Measurements from ENCODE around the gene KCNG3. TPM values are rescaled to one million over a fixed set of nuclear protein-coding genes. Genes with fewer than 3 reads are reported as not detected.

KCNG3 gene
- total RNA-seq, 2 experiments from 2014 or later = 1.5 to 2.1 TPM

DNA sequence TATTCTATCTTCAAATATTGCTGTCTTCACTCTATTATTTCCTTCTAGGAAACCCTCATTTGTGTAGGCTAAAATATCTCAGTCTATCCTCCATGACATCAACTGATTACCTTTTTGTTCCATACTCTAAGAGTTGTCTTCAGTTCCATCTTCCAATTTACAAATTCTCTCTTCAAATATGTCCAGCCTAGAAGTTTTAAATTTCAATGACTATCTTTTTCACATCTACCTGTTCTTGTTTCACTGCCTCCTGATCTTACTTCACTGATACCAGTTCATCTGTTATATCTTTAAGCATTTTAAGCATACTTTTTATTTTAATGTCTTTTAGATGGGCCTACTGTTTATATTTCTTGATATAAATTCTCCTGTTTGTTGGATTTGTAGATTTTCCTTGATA is 79.1 kb downstream of the KCNG3 start:
- DNase-seq (no peak), ATAC-seq (no peak)
- ChIA-PET CTCF (interaction anchor here (1.0 kb wide), 1 partner anchor 248 kb away, joined by 3 read pairs; no protein-coding TSS in a partner anchor), POLR2A (no interaction called here)
- Mint-ChIP-seq H3K27ac (no peak overlapping the region), H3K4me3 (no peak overlapping the region), H3K36me3 (ENCODE audit: low read depth) (peaks cover 10% of the 10 kb centered on the region), H3K9me3 (peaks cover 19% of the 10 kb centered on the region), H3K27me3 (no peaks in the 10 kb centered on the region), H3K4me1 (ENCODE audit: low read depth) (peaks cover 12% of the 10 kb centered on the region)
- intact Hi-C loops (cut with micrococcal nuclease) = no loop called here
- TF ChIP-seq, protein P1, sequence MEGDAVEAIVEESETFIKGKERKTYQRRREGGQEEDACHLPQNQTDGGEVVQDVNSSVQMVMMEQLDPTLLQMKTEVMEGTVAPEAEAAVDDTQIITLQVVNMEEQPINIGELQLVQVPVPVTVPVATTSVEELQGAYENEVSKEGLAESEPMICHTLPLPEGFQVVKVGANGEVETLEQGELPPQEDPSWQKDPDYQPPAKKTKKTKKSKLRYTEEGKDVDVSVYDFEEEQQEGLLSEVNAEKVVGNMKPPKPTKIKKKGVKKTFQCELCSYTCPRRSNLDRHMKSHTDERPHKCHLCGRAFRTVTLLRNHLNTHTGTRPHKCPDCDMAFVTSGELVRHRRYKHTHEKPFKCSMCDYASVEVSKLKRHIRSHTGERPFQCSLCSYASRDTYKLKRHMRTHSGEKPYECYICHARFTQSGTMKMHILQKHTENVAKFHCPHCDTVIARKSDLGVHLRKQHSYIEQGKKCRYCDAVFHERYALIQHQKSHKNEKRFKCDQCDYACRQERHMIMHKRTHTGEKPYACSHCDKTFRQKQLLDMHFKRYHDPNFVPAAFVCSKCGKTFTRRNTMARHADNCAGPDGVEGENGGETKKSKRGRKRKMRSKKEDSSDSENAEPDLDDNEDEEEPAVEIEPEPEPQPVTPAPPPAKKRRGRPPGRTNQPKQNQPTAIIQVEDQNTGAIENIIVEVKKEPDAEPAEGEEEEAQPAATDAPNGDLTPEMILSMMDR (IDR thresholded peaks at IDR 0.05) = no peak

DNA sequence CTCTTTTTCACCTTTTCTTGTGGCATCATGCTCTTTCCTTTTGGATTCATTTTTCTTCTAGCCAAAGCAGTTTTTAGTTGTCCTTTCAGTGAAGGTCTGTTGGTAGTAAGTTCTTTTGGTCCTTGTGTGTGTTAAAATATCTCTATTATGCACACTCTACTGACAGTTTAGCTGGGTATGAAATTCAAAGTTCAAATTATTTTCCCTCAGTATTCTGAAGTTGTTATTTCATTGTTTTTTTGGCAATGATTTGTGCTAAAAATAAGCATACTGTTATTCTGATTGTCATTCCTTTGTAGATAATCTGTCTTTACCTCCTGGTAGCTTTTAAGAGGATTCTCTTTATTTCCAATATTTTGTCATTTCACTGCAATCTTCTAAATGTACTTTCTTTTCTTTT is 79.6 kb downstream of the KCNG3 start:
- Mint-ChIP-seq H3K4me1 (ENCODE audit: low read depth) (peaks cover 9% of the 10 kb centered on the region), H3K27me3 (no peaks in the 10 kb centered on the region), H3K9me3 (peaks cover 19% of the 10 kb centered on the region), H3K4me3 (no peak overlapping the region), H3K27ac (no peak overlapping the region), H3K36me3 (ENCODE audit: low read depth) (peaks cover 10% of the 10 kb centered on the region)
- intact Hi-C loops (cut with micrococcal nuclease) = no loop called here
- POLR2A ChIA-PET = no interaction called here
- DNase-seq = no peak
- CTCF ChIA-PET = interaction anchor here (1.0 kb wide), 1 partner anchor 249 kb away, joined by 3 read pairs; no protein-coding TSS in a partner anchor
- TF ChIP-seq, protein P1 (IDR thresholded peaks at IDR 0.05) = no peak
- ATAC-seq = no peak

DNA sequence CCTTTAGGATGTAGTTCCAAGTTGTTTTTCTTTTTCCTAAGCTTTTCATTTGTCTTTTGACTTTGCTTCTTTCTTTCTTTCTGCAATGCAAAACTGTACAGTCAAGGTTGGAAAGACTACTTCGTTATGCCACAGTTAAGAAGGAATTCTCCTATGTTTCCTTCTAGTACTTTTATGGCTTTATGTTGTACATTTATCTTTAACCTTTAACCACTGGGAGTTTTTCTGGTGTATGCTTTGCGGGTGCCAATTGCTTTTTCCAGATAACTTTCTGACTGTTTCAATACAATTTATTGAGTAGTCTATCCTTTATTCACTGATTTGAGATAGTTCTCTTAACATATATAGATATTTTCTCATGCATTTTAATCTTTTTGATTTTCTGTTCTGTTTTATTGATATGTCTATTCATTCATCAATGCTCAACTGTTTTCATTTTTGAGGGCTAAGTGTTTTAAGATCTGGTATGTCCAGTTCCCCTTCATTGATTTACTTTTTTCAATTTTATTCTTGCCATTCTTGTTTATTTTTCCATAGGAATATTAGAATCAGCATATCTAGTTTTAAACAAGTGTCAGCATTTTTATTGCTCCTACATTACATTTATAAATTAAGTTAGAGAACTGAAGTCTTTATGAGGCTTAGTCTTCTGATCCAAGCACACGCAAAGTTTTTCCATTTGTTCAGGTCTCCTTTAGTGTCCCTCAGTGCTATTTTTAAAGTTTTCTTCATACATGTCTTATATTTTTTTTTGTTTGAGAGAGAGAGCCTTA is 82.9 kb downstream of the KCNG3 start:
- Mint-ChIP-seq H3K27me3 (no peaks in the 10 kb centered on the region), H3K9me3 (peaks cover 19% of the 10 kb centered on the region), H3K4me3 (no peak overlapping the region), H3K4me1 (ENCODE audit: low read depth) (no peaks in the 10 kb centered on the region), H3K27ac (no peak overlapping the region), H3K36me3 (ENCODE audit: low read depth) (peaks cover 10% of the 10 kb centered on the region)
- DNase-seq = no peak
- no peak for ATAC-seq
- TF ChIP-seq, protein P1 (IDR thresholded peaks at IDR 0.05) = no peak
- ChIA-PET CTCF (no interaction called here), POLR2A (no interaction called here)
- intact Hi-C loops (cut with micrococcal nuclease) = no loop called here

DNA sequence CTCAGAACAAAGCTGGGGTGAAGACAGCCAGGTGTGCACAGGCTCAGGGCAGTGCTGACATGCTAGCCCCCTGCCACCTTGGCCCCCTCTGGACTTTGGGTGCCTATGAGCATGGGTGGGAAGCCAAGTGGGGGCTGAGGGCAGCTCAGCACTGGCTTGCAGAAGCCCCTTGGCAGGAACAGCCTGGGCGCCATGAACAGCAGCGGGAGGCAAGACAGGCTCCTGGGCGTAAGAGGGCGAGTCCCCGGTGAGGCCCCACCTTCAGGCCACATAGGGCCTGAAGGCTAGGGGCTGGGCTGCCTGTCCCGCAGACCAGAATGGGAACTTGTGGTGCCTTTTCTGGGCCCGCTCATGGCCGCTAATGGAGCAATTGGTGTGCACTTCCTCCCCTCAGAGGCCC is 85.8 kb downstream of the KCNG3 start:
- Mint-ChIP-seq H3K4me3 (no peak overlapping the region), H3K4me1 (ENCODE audit: low read depth) (no peaks in the 10 kb centered on the region), H3K27me3 (no peaks in the 10 kb centered on the region), H3K9me3 (no peaks in the 10 kb centered on the region), H3K36me3 (ENCODE audit: low read depth) (no peaks in the 10 kb centered on the region), H3K27ac (no peak overlapping the region)
- CTCF ChIA-PET = no interaction called here
- intact Hi-C loops (cut with micrococcal nuclease) = no loop called here
- ATAC-seq (no peak), DNase-seq (no peak)
- POLR2A ChIA-PET = no interaction called here
- TF ChIP-seq, protein P1 (IDR thresholded peaks at IDR 0.05) = no peak

DNA sequence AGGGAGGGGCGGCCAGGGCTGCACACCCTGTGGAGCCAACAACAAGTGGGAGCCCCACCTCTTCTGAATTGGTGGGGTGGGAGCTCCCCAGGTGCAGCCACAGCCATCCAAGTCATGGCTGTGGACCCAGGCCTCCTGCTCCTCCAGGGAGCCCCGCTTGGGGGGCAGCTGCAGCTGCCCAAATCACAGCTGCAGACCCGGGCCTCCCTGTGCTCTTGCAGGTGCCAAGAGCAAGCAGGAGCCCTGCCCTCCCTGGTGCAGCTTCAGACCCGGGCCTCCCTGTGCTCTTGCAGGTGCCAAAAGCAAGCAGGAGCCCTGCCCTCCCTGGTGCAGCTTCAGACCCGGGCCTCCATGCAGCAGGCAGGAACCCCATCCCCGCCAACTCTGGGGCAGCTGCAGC is 86.3 kb downstream of the KCNG3 start:
- ATAC-seq = no peak
- Mint-ChIP-seq H3K27me3 (no peaks in the 10 kb centered on the region), H3K4me3 (no peak overlapping the region), H3K4me1 (ENCODE audit: low read depth) (no peaks in the 10 kb centered on the region), H3K27ac (no peak overlapping the region), H3K36me3 (ENCODE audit: low read depth) (no peaks in the 10 kb centered on the region), H3K9me3 (no peaks in the 10 kb centered on the region)
- TF ChIP-seq, protein P1 (IDR thresholded peaks at IDR 0.05) = no peak
- DNase-seq = no peak
- CTCF ChIA-PET = no interaction called here
- POLR2A ChIA-PET = no interaction called here
- intact Hi-C loops (cut with micrococcal nuclease) = no loop called here
